Measurements from ENCODE around the gene NECTIN4.

NECTIN4 gene

DNA sequence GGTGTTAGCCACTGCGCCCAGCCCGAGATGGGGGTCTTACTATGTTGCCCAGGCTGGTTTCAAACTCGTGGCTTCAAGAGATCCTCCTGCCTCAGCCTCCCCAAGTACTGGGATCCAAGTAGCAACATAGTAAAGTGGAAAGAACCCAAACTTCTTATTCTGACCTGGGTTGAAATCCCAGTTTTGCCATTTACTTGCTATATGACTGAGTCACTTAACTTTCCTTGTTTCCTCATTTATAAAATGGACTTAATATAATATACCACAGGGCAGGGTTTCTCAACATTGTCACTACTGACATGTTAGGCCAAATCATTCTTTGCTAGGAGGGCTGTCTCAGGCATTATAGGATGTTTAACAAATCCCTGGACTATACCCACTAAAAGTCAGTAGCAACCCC is 21.8 kb upstream of the NECTIN4 start:
- no peak for DNase-seq

DNA sequence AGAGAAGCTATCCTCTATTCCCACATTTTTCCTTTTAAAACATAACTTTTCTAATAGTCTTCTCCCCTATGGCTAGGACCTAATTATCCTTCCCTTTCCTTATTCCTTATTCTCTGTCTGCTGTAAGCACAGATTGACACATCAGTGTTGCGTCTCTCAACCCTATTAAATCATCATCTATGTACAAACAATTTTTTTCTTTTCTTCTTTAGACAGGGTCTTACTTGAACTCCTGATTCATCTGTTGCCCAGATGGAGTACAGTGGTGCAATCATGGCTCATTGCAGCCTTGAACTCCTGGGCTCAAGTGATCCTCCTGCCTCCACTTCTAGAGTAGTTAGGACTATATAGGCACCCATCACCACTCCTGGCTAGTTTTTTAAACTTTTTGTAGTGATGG is 17.1 kb upstream of the NECTIN4 start:
- no peak for DNase-seq

DNA sequence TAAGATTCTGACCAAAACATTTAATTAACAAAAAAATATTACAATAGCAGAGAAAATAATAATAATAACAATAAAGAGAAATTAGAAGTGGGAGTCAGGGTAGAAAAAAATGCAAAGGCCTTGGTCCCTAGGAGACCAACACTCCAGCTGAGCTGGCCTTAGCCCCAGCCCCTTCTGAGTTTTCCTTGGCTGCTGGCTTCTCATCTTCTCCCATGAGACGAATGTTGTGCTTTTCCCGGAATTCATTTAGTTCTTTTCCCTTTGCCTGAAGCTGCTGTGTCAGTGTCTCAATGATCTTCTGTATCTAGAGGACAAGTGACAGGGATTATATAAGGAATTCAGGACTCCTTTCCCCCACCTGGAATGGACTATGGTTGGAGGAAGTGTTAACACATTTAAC is 11.2 kb upstream of the NECTIN4 start:
- DNase-seq, result no peak

DNA sequence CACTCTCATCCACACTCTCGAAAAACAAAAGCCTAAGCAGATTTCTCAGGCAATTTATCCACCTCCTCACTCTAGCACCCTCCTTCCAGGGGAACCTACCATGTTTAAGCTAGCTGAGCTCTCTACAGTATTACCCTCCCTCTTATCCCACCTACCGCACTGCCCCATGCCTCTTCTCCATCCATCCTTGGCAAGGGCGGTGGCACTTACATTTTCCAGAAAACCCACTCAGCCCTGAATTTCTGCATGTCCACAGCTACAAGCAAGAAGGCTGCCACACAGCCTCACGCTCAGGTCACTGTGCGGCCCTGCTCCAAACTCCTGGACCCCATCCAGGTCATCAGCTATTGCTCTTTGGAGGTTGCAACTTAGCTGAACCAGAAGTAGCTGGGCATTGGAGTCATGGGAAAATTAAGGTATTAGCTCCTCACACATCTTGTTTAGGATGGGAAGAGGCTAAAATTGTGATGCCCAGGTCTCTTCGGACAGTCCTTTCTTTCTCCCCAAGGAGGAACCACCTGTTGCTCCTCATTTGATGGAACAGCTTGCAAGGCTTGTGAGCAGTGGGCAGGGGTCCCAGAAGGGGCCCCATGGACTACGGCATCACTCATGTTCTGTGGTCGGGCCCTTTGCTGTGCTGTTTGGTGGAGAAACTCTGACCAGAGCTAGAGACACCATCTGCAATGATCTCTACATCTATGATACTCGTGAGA is 9.9 kb upstream of the NECTIN4 start:
- DNase-seq, result no peak

DNA sequence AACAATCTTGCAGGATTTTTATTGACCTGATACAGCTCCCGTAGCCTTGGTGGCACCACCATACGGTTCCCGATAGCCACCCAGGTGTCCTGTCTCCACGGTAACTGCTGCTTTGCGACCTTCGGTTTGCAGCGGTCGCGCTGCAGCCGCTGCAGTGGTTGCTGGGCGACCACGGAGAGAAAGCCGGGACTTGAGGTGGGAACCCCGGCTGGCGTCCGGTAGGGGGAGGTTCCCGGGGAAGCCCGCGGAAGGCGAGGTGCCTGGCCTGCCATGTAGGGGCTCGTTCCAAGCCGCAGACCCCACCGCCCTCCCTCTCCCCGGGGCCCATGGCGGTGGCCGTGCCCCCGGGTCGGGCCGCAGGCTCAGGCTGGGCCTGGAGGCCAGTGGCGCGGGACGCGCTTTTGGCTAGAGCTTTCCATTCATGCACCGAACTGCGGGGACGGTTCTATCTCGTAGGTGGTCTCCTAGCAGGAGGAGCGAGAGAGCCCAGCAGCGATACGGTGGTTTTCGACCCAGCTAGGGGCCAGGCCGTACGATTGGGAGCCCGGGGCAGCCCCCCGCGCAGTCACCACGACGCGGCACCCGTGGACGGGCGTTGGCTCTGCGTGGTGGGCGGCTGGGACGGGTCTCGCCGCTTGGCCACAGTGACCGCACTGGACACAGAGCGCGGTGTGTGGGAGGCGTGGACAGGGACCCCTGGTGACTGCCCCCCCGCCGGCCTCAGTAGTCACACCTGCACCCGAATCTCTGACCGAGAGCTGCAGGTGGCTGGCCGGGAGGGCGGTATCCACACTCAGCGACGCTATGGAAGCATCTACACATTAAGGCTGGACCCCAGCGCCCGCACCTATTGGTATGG is 9.1 kb upstream of the NECTIN4 start, which contains the start of gene KLHDC9:
Gene KLHDC9 (plus strand): TSS at position 152 of the 859 bp plus-strand sequence. CDS start 175 bp downstream, at position 327.
- peak; percentile 27 for DNase-seq

DNA sequence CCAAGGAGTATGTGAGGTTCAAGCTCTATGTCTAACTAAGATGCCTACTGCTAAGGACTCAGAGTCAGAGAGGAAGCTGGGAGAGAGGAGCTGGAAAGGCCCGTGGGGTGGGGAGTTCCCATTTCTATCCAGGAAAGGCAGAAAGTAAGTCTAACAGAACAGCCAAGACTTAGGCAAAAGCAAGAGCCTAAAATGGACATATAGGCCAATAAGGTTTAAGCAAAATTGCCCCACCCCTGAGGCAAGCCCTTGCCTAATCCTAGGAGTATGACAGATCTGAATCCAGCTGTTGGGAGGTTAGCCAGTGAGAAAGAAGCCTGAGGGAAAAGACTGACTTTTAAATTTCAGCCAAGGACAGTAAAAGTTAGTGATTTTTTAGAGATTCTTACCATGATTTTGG is 7.2 kb upstream of the NECTIN4 start:
- DNase-seq, result no peak

DNA sequence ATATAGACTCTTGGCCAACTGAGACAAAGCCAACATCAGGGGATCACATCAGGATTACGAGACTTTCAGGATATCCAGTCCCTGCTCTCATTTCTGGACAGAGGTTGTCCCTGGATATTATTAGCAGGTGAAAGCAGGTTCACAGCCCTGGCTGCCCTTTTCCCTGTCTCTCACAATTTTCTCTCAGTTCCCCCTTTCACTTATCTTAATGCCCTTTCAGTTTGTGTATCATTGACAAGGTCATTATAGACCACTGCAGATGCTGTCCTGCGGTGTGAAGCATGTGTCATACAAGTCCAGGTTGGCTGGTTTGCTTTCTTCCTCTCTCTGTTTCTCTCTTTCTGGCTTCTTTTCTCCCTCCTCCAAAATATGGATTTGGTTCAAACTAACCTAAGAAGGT is 6.7 kb upstream of the NECTIN4 start:
- DNase-seq, result no peak

DNA sequence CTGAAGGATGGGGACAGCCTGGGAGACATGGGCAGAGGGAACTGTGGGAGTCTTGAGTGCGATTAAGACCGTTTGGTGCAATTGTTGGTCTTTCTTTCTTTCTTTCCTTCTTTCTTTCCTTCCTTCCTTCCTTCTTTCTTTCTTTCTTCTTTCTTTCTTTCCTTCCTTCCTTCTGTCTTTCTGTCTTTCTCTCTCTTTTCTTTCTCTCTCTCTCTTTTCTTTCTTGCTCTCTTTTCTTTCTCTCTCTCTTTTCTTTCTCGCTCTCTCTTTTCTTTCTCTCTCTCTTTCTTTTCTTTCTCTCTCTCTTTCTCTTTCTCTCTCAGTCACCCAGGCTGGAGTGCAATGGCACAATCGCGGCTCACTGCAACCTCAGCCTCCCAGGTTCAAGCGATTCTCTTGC is 5.9 kb upstream of the NECTIN4 start:
- DNase-seq, result no peak

DNA sequence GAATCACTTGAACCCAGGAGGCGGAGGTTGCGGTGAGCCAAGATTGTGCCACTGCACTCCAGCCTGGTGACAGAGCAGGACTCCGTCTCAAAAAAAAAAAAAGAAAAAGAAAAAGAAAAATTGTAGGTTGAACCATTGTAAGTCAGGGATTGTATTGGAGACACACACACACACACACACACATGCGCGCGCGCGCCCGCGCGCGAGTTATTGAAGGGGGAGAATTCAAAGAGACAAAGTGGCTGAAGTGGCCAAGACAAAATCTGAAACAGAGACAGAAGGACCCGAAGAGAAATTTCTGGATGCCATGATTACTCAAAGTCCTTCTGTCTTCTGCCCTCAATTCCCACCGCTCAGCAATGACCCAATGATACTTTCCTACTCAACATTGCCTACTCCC is 5.1 kb upstream of the NECTIN4 start:
- no peak for DNase-seq

DNA sequence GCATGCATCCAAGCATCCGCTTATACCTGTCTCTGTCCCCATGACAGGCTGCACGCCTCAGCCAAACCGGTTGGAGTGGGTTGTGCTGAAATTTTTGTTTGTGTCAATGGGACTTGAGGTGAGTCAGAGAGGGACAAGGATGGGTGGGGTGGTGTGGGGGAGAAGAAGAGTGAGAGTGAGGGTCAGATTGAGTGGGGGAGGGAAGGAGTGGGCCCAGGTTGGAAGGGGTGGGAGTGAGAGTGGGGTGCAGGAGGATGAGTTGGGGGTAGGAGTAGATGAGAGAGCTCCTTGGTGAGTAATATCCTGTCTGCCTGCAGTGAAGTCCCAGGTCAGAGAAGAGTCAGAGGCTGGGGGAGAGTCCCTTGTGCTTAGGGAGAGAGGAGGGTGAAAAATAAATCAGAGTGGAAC is 3.3 kb upstream of the NECTIN4 start:
- DNase-seq, result peak; percentile 48

DNA sequence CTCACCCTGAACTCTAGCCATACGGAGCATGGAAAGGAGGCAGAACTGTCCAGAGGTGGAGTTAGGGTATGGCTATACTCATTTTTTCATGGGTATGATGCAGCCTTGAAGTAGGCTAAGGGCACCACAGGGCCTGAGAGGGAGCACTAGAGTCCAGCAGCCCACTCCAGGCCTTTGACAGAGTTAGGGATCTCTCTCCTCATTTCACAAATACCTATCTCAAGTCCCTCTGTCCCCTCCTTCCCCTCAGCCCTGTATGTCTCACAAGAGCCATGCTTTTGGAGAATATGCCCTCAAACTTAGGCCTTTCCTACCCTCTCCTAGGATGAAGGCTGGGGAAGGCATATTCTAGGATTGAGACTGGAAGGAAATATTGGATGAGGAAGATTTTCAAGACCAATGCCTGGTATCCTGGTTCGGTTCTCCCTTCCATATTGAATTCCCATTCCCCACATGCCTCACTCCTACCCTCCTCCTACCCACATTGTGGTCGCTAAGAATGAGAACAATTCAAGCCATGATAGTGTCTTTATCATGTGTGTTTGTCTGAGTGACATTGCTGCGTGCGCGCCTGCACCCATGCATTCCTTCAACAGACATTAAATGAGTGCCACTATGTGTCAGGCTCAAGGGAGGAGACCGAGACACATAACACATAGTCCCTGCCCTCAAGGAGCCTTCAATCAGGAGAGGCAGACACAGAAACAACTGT is 2.6 kb upstream of the NECTIN4 start:
- no peak for DNase-seq

DNA sequence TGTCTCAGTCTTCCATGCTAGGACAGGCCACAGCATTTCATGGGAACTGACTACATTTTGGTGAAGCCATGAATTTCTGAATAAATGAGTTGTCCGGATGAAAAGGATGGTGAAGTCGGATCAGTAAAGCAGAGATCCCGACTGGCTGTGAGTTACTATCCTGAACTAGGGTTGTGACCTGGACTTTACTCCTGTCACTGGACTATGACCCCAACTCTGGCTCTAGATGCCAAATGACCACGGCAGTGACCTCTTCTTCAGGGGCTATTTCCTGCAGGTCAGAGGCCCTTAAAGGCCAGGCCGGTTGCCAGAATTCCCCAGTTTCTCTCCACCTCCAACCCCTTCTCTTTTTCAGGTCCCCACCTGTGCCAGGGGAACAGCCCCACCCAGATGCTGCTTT is 1.7 kb upstream of the NECTIN4 start:
- DNase-seq, result no peak

DNA sequence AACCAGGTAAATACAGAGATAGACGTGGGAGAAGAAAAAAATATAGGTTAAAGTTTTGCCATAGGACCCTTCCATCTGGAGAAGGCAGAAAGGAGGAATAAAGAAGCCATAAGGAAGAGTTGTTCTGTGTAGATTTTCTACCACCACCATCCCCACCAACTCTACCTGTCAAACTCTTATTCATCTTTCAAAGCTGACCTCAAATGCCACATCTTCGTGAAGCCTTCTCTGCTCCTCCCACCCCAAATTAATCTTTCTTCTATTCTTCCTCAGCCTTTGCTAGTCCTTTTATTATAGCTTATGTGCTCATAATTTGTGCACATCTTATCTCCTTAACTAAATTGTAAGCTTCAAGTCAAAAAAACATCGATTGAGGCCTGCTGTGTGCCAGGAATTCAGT is 1.3 kb upstream of the NECTIN4 start:
- no peak for DNase-seq

DNA sequence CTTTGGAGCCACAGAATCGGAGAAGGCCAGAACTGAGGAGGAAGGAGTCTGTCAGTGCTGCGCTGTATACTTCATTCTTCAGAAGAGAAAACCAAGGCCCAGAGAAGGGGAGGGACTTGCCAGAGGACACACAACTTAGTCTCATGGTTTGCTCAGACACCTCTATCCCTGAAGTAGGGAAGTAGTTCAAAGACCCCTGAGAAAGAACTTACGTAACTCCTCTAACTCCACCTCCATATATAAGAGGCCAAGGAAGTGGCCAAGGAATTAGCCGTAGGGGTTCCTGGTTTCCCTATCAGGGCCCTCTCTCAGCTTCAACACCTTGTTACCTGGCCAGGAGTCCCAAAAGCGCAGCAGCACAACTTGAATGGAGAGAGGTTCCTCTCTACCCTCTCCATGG is 580 bp upstream of the NECTIN4 start:
- no peak for DNase-seq

DNA sequence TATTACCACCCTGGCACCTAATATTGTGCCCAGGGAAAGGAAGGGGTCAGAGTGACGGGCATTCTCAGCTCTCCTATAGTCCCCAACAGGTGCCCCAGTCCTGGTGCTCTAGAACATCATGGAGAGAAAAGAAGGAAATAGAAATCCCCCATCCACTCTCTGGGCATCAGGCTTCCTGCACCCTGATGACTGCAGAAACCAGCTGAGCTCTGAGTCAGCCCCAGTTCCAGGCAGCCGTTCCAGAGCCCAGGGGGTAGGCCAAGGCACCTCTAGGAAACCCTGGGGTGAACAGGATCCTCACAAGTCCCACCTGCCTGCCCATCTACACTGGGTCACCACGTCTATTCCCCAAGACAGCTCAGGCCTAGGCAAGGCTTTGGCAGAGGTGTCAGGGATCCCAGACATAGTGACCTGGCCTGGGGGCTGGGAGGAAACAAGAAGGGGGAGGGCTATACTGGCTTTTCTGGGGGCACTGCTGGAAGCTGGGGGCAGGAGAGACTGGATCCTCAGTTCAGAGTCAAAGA is 709 bp downstream of the NECTIN4 start:
- DNase-seq, result no peak

DNA sequence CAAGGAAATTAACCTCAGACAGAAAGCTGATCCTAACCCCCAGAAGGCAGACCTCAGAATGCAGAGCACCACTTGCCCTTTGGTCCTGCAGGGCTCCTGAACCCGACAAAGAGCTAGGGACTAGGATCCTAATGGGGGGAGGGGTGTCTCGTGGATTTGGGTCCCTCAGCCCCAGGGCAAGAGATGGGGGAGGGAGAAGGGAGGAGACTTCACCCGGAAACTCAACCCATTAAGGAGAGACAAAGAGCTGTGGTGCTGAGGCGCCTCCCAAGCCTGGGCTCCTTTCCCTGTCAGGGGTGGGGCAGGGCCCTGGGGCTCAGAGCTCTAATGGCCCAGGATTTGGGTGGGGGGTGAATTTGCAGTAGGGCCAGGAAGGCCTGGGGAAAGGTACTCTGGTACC is 2.9 kb downstream of the NECTIN4 start:
- DNase-seq, result no peak

DNA sequence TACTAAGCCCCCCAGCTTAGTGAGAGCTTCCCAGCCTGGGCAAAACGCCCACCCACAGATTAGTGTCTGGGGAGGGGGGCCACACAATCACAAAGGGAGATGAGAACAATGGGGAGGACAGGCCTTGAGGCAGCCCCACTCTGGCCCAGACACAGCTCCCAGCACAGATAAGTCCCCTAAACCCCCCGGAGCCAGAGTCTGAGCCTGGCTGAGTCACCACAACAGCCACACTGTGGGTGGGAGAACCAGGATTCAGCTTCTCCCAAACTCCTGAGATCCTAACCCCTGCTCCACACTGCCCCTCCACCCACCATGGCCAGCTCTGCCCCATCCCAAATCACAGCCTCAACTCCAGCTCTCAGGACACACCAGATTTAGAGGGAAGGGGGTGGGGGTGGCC is 4.2 kb downstream of the NECTIN4 start:
- DNase-seq, result no peak

DNA sequence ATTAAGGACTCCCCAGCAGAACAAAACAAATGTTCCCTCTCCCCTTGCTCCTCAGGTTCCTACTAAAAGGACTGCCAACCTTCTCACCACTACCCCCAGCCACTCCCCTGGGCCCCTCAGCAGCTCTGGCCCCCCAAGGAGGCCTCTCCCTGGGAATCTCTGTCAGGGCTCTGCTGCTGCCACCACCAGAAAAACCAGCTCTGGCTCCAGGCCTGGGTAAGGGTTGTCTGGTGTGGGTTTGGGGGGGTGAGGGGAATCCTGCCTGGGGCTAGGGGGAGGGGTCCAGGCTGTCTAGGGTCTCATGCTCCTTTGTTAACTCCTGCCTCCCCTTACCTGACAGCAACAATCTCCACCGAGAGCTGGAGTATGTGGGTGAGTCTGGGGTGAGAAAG is 4.8 kb downstream of the NECTIN4 start:
- DNase-seq, result no peak

DNA sequence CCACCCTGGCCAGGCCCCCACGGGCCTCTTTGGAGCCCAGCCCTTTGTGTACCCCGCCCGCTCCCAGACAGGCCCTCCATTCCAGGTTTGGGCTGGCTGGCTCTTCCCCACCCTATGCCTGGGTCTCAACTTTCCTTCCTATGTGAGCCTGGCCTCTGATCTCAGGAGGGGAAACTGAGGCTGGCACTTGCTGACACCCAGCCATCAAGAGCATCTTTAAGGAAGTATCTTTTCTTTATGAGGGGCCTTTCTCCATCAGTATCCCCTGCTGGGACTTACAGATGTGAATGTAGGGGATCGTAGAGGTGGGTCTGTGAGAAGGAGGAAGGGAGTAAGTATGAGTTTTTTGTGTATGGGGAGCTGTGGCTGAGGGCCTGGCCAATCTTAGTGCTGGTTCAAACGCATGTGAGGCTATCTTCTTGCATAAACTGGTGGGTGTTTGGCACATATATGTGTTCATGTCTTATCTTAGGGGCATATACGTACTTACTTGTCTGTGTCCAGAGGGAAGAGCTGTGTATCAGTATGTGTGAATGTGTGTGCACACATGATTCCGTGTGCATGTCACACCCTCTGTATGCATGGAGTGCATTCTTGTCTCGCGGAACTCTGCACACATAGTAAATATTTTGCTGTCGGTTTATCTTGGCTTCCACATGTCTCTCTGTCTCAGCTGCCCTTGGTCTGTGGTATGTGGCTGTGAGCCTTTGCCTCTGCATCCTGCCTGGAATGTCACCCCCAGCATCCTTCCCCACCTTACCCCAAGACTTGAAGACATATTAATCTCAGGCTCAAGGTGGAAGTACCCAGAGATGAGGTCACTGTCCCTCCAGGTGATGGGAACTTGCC is 5.4 kb downstream of the NECTIN4 start:
- no peak for DNase-seq

DNA sequence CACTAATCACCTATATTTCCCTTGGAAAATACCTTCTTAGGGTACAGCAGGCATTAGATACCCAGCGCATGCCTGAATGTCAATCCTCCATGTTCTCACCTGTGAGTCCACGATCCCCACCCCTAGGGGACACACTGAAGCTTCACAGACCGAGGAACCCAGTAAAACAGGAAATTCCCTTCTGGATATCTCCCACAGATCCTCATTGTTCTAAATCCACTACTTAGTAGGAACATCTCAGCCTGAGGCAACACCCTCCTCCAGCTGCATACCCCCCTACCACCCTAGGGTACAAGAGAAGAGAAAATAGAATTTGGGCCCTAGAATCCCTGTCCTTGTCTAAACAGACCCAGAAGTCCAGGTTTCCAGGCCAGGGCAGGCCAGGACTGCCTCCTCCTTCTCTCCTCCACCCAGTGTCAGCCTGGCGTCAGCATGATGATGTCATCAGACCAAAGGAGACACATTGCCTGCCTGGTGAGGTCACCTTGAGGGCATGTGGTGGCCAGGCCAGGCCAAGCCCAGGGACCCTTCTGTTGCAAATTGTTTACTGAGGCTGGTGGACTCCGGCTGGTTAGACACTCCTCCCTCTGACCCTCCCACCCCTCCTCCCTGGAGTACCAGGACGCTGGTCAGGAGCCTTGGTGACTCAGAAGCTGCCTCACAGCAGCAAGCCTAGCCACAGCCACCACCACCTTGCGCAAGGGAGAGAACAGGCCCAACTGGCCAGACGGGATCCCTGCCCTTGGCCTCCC is 6.2 kb downstream of the NECTIN4 start:
- DNase-seq, result no peak

DNA sequence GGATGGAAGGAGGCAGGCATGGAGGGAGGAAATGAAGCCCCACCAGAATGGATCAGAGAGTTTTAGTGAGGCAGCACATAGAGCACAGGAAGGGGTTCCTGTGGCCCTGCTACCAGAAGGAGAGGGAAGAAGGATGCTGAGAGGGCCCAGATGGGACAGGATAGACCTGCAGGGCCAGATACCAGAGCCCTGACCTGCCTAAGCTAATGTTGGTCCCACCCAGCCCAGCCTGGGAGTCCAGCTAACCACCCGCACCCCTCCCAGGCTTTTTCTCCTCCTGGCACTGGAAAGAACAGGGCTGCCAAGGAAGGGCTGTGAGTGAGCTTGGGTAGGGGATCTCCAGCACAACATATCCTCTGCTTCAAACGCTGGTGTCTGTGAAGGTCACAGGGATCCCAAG is 6.9 kb downstream of the NECTIN4 start:
- DNase-seq, result no peak

DNA sequence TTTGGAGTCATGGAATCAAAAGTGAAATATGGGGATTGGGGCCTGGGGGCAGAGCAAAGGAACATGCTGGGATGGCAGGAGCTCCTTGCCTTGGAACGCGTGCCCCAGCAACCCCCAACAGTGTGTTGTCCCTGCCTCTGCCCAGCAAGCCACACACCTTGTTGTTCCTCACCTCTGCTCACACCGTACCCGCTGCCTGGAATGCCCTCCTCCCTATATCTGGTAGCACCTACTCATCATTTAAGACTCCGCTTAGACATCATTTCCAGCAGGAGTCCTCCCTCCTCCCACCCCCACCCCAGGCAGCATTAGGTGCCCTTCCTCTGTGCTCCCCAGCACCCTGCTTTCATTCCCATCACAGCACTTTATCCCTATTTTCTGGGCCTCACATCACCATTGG is 7.8 kb downstream of the NECTIN4 start:
- DNase-seq, result no peak
